ENCODE data around the gene RORC.

DNA sequence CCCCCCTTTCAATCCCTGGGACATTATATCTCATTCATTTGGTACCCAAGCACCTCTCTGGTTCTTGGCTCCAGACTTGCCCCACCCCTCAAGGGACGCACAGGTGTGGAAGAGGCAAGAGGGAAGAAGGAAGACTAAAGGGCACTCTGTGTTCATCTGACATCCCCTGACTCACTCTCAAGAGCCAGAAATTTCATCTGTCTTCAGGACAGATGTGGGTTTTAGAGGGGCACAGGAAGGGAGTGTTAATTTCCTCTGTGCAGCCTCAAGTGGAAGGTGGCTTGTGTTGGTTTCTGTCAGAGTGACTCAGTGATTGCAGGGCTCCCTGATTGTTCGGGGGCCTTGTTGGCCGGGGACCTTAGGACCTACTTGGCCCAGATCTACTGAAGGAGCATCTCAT lies 5.6 kb upstream of the RORC start:
- TF ChIP-seq EZH2phosphoT487 (IDR thresholded peaks at IDR 0.05; ENCODE audit: insufficient read depth, low read depth) (no peak), EZH2 (IDR thresholded peaks at IDR 0.05; ENCODE audit: insufficient read depth, poor library complexity, severe bottlenecking) (no peak)

All from GM23248 (cell line).